MM.1S (cell line): Measurements from ENCODE around the gene MIGA2.
A peak's percentile ranks its signal among the peaks of the same experiment; 100 is the strongest.

Experiments used
- DNase-seq: peaks from one replicate; pipeline ENCODE4 v3.0.0-alpha.2; 2015
- H2AFZ ChIP-seq: fragments of 300-600 bp; sonication (generic); 2 replicates; pipeline ENCODE4 v1.6.0; 2016; ENCODE audit warnings: antibody characterized with exemption, low read length
- H3F3A ChIP-seq: fragments of 300-600 bp; sonication (generic); 2 replicates; pipeline ENCODE4 v1.6.1; 2016; ENCODE audit warnings: mild to moderate bottlenecking, antibody characterized with exemption, low read length, moderate library complexity, mixed read lengths; ENCODE audit not compliant: insufficient read depth
- H3K27ac ChIP-seq: fragments of 300-600 bp; sonication (generic); 2 replicates; pipeline ENCODE4 v1.5.1; 2016; ENCODE audit warnings: mild to moderate bottlenecking, low read length
- H3K27me3 ChIP-seq: fragments of 300-600 bp; sonication (generic); replicated peaks from 2 replicates; pipeline ENCODE4 v1.6.0; 2016; ENCODE audit warnings: low read length; ENCODE audit not compliant: insufficient read depth
- H3K36me3 ChIP-seq: fragments of 300-600 bp; sonication (generic); replicated peaks from 2 replicates; pipeline ENCODE4 v1.6.1; 2016; ENCODE audit warnings: mild to moderate bottlenecking, low read length, mixed read lengths; ENCODE audit not compliant: insufficient read depth
- H3K4me1 ChIP-seq: fragments of 300-600 bp; sonication (generic); 2 replicates; pipeline ENCODE4 v1.6.1; 2016; ENCODE audit warnings: low read length, mixed read lengths
- H3K4me2 ChIP-seq: fragments of 300-600 bp; sonication (generic); 2 replicates; pipeline ENCODE4 v1.6.0; 2016; ENCODE audit warnings: low read depth, low read length
- H3K4me3 ChIP-seq: fragments of 300-600 bp; sonication (generic); 2 replicates; pipeline ENCODE4 v1.5.1; 2016; ENCODE audit warnings: low read length, mixed read lengths
- H3K79me2 ChIP-seq: fragments of 300-600 bp; sonication (generic); 2 replicates; pipeline ENCODE4 v1.6.1; 2016; ENCODE audit warnings: mixed run types, low read length, mixed read lengths
- H3K9ac ChIP-seq: fragments of 300-600 bp; sonication (generic); 2 replicates; pipeline ENCODE4 v1.6.1; 2016; ENCODE audit warnings: low read length, mixed read lengths
- H3K9me2 ChIP-seq: fragments of 300-600 bp; sonication (generic); replicated peaks from 2 replicates; pipeline ENCODE4 v1.6.1; 2016; ENCODE audit warnings: mild to moderate bottlenecking, low read length, mixed read lengths; ENCODE audit not compliant: insufficient read depth
- H3K9me3 ChIP-seq: fragments of 300-600 bp; sonication (generic); replicated peaks from 2 replicates; pipeline ENCODE4 v1.6.1; 2016; ENCODE audit warnings: mild to moderate bottlenecking, low read length, mixed read lengths; ENCODE audit not compliant: insufficient read depth
- H4K20me1 ChIP-seq: fragments of 300-600 bp; sonication (generic); 2 replicates; pipeline ENCODE4 v1.6.1; 2016; ENCODE audit warnings: mild to moderate bottlenecking, low read length, moderate library complexity, mixed read lengths; ENCODE audit not compliant: insufficient read depth
- EZH2 ChIP-seq: fragments of 300-600 bp; sonication (generic); optimal IDR thresholded peaks from 2 replicates; pipeline ENCODE3; 2017; ENCODE audit warnings: low read depth, mild to moderate bottlenecking, antibody characterized with exemption, low read length, mixed read lengths
- EZH2phosphoT487 ChIP-seq: fragments of 300-600 bp; sonication (generic); IDR thresholded peaks from 2 replicates; pipeline ENCODE4 v1.6.1; 2018; ENCODE audit warnings: antibody characterized with exemption, low read length
- TF ChIP-seq, protein P1 (sequence below): fragments of 300-600 bp; sonication (generic); IDR thresholded peaks from 2 replicates; pipeline ENCODE4 v1.5.1; 2016; ENCODE audit warnings: antibody characterized with exemption, low read length, mixed read lengths

MIGA2 gene

DNA sequence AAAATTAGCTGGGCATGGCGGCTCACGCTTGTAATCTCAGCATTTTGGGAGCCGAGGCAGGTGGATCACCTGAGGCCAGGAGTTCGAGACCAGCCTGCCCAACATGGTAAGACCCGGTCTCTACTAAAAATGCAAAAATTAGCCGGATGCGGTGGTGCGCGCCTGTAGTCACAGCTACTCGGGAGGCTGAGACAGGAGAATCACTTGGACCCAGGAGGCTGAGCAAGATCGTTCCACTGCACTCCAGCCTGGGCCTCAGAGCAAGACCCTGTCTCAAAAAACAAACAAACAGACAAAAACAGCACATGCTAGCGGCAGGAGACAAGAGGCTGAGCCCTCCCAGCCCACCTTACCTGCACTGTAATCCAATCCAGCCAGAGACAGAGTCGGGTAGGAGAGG is 43.4 kb downstream of the MIGA2 start:
- Histone ChIP-seq H3K9me2 (no peaks in the 10 kb centered on the region), H4K20me1 (no peaks in the 10 kb centered on the region), H3K36me3 (no peaks in the 10 kb centered on the region), H3K4me1 (peaks cover 11% of the 10 kb centered on the region), H3K9me3 (no peaks in the 10 kb centered on the region), H3K27me3 (no peaks in the 10 kb centered on the region), H3K4me3 (peak overlapping the region; percentile 94), H3K79me2 (peaks cover 36% of the 10 kb centered on the region), H3K9ac (no peak overlapping the region; the same call in 1 of the 2 replicates), H3K27ac (no peak overlapping the region), H2AFZ (peak overlapping the region; percentile 90), H3K4me2 (peak overlapping the region; percentile 96), H3F3A (no peaks in the 10 kb centered on the region)
- TF ChIP-seq EZH2: no peak
- TF ChIP-seq, protein P1, sequence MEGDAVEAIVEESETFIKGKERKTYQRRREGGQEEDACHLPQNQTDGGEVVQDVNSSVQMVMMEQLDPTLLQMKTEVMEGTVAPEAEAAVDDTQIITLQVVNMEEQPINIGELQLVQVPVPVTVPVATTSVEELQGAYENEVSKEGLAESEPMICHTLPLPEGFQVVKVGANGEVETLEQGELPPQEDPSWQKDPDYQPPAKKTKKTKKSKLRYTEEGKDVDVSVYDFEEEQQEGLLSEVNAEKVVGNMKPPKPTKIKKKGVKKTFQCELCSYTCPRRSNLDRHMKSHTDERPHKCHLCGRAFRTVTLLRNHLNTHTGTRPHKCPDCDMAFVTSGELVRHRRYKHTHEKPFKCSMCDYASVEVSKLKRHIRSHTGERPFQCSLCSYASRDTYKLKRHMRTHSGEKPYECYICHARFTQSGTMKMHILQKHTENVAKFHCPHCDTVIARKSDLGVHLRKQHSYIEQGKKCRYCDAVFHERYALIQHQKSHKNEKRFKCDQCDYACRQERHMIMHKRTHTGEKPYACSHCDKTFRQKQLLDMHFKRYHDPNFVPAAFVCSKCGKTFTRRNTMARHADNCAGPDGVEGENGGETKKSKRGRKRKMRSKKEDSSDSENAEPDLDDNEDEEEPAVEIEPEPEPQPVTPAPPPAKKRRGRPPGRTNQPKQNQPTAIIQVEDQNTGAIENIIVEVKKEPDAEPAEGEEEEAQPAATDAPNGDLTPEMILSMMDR: no peak
- TF ChIP-seq EZH2phosphoT487: no peak
- no peak for DNase-seq

DNA sequence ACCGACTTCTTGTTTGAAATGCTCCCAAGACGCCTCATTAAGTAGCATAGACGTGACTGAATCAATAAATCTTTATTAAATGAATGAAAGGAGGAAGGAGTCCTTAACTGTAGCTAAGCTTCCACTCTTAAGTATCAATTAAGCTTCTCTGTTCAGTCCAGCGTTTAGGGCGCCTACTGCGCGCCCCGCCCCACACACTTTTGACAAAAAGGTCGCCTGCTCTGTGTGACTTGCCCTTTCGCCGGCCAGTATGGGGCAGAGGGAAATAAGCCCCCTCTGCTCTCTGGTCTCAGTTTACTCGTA is 43.8 kb downstream of the MIGA2 start:
- Histone ChIP-seq H3K4me3 (peak overlapping the region; percentile 94), H3K79me2 (peaks cover 39% of the 10 kb centered on the region), H3K9me2 (no peaks in the 10 kb centered on the region), H3K9me3 (no peaks in the 10 kb centered on the region), H3K27me3 (no peaks in the 10 kb centered on the region), H3F3A (no peaks in the 10 kb centered on the region), H3K4me2 (peak overlapping the region; percentile 96), H3K27ac (no peak overlapping the region), H2AFZ (peak overlapping the region; percentile 90), H4K20me1 (no peaks in the 10 kb centered on the region), H3K9ac (peak overlapping the region; percentile 48; the same call in 1 of the 2 replicates), H3K36me3 (no peaks in the 10 kb centered on the region), H3K4me1 (peaks cover 11% of the 10 kb centered on the region)
- TF ChIP-seq, protein P1: no peak
- TF ChIP-seq EZH2phosphoT487: no peak
- TF ChIP-seq EZH2: no peak
- no peak for DNase-seq

GRCh38 chr9:129080601-129081387 is 44.4 kb downstream of the MIGA2 start, which contains the start of gene DOLPP1:
DOLPP1 (plus strand) TSS chr9:129081111; CDS start chr9:129081132, 21 bp downstream.
- peak; percentile 99 for DNase-seq
- Histone ChIP-seq H3K79me2 (peaks cover 39% of the 10 kb centered on the region), H3K9me2 (no peaks in the 10 kb centered on the region), H4K20me1 (no peaks in the 10 kb centered on the region), H3F3A (no peaks in the 10 kb centered on the region), H3K9ac (peak within 1 kb of the TSS; percentile 70), H3K36me3 (no peaks in the 10 kb centered on the region), H2AFZ (peak within 1 kb of the TSS; percentile 92), H3K4me1 (peaks cover 11% of the 10 kb centered on the region), H3K4me2 (peak within 1 kb of the TSS; percentile 96), H3K27me3 (no peaks in the 10 kb centered on the region), H3K27ac (peak within 1 kb of the TSS; percentile 50; the same call in 1 of the 2 replicates), H3K9me3 (no peaks in the 10 kb centered on the region), H3K4me3 (peak within 1 kb of the TSS; percentile 94)
- TF ChIP-seq EZH2 (no peak), EZH2phosphoT487 (no peak)
- TF ChIP-seq, protein P1: no peak
